ENCODE results near the gene ZDHHC8.
"Not testable (repeated sequence)": the region's sequence is repeated elsewhere in the genome, so short reads cannot be mapped to it uniquely, and the experiment has no call there.

The ZDHHC8 gene

GRCh38 chr22:20158391-20159036 lies 26.9 kb downstream of the ZDHHC8 start:
- no peak for DNase-seq (ENCODE audit: low spot score)

- DNase-seq (ENCODE audit: low spot score), result no peak
Measured at GRCh38 chr22:20159076-20159475, 27.5 kb downstream of the ZDHHC8 start.

GRCh38 chr22:20159531-20159930 lies 27.9 kb downstream of the ZDHHC8 start:
- DNase-seq (ENCODE audit: low spot score), result not testable (repeated sequence)

GRCh38 chr22:20160041-20160440 lies 28.4 kb downstream of the ZDHHC8 start:
- no peak for DNase-seq (ENCODE audit: low spot score)

GRCh38 chr22:20164863-20165262 lies 33.3 kb downstream of the ZDHHC8 start:
- no peak for DNase-seq (ENCODE audit: low spot score)

GRCh38 chr22:20165421-20165820 lies 33.8 kb downstream of the ZDHHC8 start:
- no peak for DNase-seq (ENCODE audit: low spot score)

- DNase-seq (ENCODE audit: low spot score), result no peak
Measured at GRCh38 chr22:20165913-20166312, 34.3 kb downstream of the ZDHHC8 start.

GRCh38 chr22:20166703-20167102 lies 35.1 kb downstream of the ZDHHC8 start:
- DNase-seq (ENCODE audit: low spot score), result no peak

GRCh38 chr22:20167643-20168322 lies 36.2 kb downstream of the ZDHHC8 start:
- no peak for DNase-seq (ENCODE audit: low spot score)

GRCh38 chr22:20169253-20169822 lies 37.7 kb downstream of the ZDHHC8 start:
- DNase-seq (ENCODE audit: low spot score), result no peak

GRCh38 chr22:20170170-20170569 lies 38.6 kb downstream of the ZDHHC8 start:
- DNase-seq (ENCODE audit: low spot score), result no peak

- DNase-seq (ENCODE audit: low spot score), result no peak
Measured at GRCh38 chr22:20171288-20172140, 39.9 kb downstream of the ZDHHC8 start.

GRCh38 chr22:20172141-20172613 lies 40.6 kb downstream of the ZDHHC8 start:
- DNase-seq (ENCODE audit: low spot score), result no peak

- DNase-seq (ENCODE audit: low spot score), result no peak
Measured at GRCh38 chr22:20173246-20173645, 41.6 kb downstream of the ZDHHC8 start.

- DNase-seq (ENCODE audit: low spot score), result no peak
Measured at GRCh38 chr22:20173772-20174171, 42.2 kb downstream of the ZDHHC8 start.

GRCh38 chr22:20174785-20175596 lies 43.4 kb downstream of the ZDHHC8 start:
- peak; percentile 55 for DNase-seq (ENCODE audit: low spot score)

GRCh38 chr22:20175597-20175900 lies 43.9 kb downstream of the ZDHHC8 start:
- DNase-seq (ENCODE audit: low spot score), result no peak

GRCh38 chr22:20176421-20177085 lies 44.9 kb downstream of the ZDHHC8 start:
- no peak for DNase-seq (ENCODE audit: low spot score)

- no peak for DNase-seq (ENCODE audit: low spot score)
Measured at GRCh38 chr22:20177217-20177911, 45.8 kb downstream of the ZDHHC8 start.

GRCh38 chr22:20178075-20178914 lies 46.7 kb downstream of the ZDHHC8 start:
- no peak for DNase-seq (ENCODE audit: low spot score)

Measured in AG20443 (cell line).